AML-193 (cell line): ENCODE measurements around the gene LAMC1.

ENCODE experiments used
- DNase-seq, 2 experiments: peaks; one replicate each; lab custom pipeline; 2025; lab: John Stamatoyannopoulos, UW

The LAMC1 gene

GRCh38 chr1:183080406-183080805, 57.2 kb downstream of the LAMC1 start:
- no peak for DNase-seq

- DNase-seq = no peak
Measured at GRCh38 chr1:183081402-183082120, 58.3 kb downstream of the LAMC1 start.

GRCh38 chr1:183082650-183083049, 59.4 kb downstream of the LAMC1 start:
- no peak for DNase-seq

GRCh38 chr1:183087001-183087400, 63.8 kb downstream of the LAMC1 start:
- DNase-seq = no peak

GRCh38 chr1:183089025-183089639, 65.9 kb downstream of the LAMC1 start:
- DNase-seq = no peak

GRCh38 chr1:183090391-183091006, 67.3 kb downstream of the LAMC1 start:
- DNase-seq = no peak

- DNase-seq = no peak
Measured at GRCh38 chr1:183091181-183091580, 68.0 kb downstream of the LAMC1 start.

GRCh38 chr1:183092350-183092749, 69.1 kb downstream of the LAMC1 start:
- DNase-seq = no peak

- no peak for DNase-seq
Measured at GRCh38 chr1:183093066-183093668, 69.9 kb downstream of the LAMC1 start.

GRCh38 chr1:183093786-183094298, 70.6 kb downstream of the LAMC1 start:
- no peak for DNase-seq

- DNase-seq = no peak
Measured at GRCh38 chr1:183094351-183094750, 71.1 kb downstream of the LAMC1 start.

- no peak for DNase-seq
Measured at GRCh38 chr1:183096351-183096750, 73.1 kb downstream of the LAMC1 start.

- DNase-seq = no peak
Measured at GRCh38 chr1:183096894-183097293, 73.7 kb downstream of the LAMC1 start.

- DNase-seq = no peak
Measured at GRCh38 chr1:183097438-183098051, 74.3 kb downstream of the LAMC1 start.

GRCh38 chr1:183098317-183098716, 75.1 kb downstream of the LAMC1 start:
- no peak for DNase-seq

- DNase-seq = no peak
Measured at GRCh38 chr1:183100361-183100974, 77.2 kb downstream of the LAMC1 start.

GRCh38 chr1:183101081-183101480, 77.9 kb downstream of the LAMC1 start:
- no peak for DNase-seq

GRCh38 chr1:183101841-183102276, 78.6 kb downstream of the LAMC1 start:
- no peak for DNase-seq

GRCh38 chr1:183103147-183103546, 79.9 kb downstream of the LAMC1 start:
- no peak for DNase-seq

GRCh38 chr1:183103577-183103976, 80.4 kb downstream of the LAMC1 start:
- no peak for DNase-seq

- DNase-seq = no peak
Measured at GRCh38 chr1:183105449-183105848, 82.2 kb downstream of the LAMC1 start.

GRCh38 chr1:183106166-183106565, 82.9 kb downstream of the LAMC1 start:
- no peak for DNase-seq
